Hair follicular keratinocyte (primary cell): Measurements from ENCODE around the gene RAB22A. TPM values are rescaled to one million over a fixed set of nuclear protein-coding genes. Genes with fewer than 3 reads are reported as not detected.

ENCODE experiments used
- total RNA-seq: library from RNA; depleted of rRNA; stranded (reverse); fragments of >200 nt; gene quantifications from 2 replicates; pipeline ENCODE4 v1.2.3, GENCODE V29; 2015

RAB22A gene
- 12.6 and 17.6 TPM in 2 replicates for total RNA-seq

GRCh38 chr20:58309591-58310290 is at the start of gene RAB22A:
TSS of gene RAB22A (plus strand) at chr20:58309715. CDS start at chr20:58309977, 262 bp downstream.

GRCh38 chr20:58388882-58389323 is 79.4 kb downstream of the RAB22A start, which contains the start of gene VAPB:
TSS of gene VAPB (plus strand) at chr20:58389229. CDS start at chr20:58389460, 231 bp downstream.

Other genes starting within 250 kb of the RAB22A start
- gene ANKRD60, start 81.1 kb upstream of the RAB22A start, total RNA-seq = not detected in 2 replicates
- 9.9 and 15.7 TPM in 2 replicates for gene VAPB, start 79.5 kb downstream of the RAB22A start, total RNA-seq
- gene APCDD1L, start 205.7 kb downstream of the RAB22A start, total RNA-seq = 0.76 and 1.6 TPM in 2 replicates